HG02588 (cell line): ENCODE results near the gene PATJ.
"Not testable (repeated sequence)": the region's sequence is repeated elsewhere in the genome, so short reads cannot be mapped to it uniquely, and the experiment has no call there.

Experiments
- ATAC-seq: cut with Tn5 transposase; IDR thresholded peaks from one replicate; pipeline ENCODE4 v1.9.1; 2021; ENCODE audit warnings: mild to moderate bottlenecking, moderate library complexity; ENCODE audit not compliant: unreplicated experiment

Gene PATJ

DNA sequence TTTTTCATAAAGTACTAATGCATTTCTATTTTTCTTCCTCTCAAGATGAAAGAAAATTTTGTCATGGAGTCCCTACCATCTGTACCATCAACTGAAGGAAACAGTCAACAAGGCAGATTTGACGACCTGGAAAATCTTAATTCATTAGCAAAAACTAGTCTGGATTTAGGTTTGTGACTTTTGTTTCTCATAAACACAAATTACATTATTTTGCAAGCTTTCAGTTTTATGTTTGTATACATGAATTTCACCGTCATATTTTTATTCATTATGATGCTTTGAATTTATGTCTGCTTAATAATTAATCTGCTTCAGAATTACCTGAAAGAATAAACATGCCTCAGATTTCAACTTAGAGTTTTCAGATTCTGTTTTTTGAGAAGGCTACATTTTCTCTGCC lies 132.9 kb downstream of the PATJ start:
- no peak for ATAC-seq

DNA sequence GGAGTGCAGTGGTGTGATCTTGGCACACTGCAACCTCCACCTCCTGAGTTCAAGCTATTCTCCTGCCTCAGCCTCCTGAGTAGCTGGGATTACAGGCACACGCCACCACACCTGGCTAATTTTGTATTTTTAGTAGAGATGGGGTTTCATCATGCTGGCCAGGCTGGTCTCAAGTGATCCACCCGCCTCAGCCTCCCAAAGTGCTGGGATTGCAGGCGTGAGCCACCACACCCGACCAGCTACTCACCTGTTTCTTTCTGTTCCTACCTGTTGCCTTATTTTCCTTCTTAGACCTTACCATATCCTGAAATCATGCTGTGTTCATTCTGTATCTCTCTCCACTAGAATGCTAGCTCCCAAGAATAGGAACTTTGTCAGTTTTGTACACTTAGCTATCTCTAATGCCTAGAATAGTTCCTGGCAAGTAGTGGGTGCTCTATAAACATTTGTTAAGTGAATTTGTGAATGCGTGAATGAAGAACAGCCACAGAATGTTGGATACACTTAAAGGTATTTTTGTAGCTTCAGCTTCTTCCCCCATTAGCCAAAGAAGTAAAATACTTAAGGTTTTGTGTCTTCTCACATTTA lies 137.7 kb downstream of the PATJ start:
- not testable (repeated sequence) for ATAC-seq

DNA sequence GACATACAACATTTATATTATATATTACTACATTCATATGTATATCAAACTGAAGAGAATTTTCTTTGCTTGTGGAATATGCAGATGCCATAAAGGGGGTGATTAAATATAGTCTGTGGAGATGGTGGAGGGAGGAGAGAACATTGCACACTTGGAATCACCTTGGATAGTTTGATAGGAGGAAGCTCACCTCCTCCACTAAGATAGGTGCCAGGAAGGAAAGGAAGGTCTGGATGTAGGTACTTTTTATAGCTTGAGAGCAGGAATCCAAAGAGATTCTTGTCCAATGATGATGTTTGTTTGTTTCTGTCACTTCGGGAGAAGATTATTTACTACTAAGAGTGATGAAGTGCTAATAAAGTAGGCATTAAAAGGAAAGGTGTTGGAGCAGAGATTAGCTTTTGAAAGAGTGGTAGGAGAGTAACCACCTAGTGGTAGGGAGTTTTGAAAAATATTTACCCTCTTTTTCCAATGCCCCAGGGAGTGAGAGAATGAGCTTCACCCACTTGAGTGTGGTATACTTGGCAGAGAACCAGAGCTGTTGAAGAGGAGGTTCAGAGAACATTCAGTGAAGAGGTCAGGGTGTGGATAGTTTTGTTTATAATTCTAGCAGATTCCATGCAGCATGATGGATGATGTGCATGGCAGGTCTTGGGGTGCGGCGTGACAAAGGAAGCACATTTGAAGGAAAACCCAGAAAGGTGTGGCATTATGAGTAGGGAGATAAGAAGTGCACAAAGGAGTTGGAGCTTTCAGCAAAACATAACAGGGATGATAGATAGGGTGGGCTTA lies 145.0 kb downstream of the PATJ start:
- ATAC-seq = no peak

DNA sequence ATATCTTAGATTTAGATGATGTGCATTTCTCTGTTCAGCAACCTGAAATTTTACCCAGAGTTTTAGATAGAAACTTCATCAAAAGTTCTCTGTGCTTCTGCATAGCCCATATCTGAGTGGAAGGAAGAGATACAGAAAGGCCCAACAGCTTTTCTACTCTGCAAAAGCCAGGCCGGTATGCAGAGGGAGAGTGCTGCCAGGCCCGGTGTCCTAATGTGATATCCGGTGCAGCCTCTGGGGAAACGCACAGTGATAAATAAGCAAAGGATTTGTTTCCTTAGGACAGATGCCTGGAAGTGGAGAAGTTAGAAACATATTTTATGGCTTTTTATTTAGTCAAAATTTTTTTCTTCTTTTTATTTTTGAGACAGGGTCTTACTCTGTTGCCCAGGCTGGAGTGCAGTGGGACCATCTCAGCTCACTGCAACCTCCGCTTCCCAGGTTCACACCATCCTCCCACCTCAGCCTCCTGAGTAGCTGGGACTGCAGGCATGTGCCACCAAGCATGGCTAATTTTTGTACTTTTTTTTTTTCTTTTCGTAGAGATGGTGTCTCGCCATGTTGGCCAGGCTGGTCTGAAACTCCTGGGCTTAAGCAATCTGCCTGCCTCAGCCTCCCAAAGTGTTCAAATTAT lies 145.8 kb downstream of the PATJ start:
- ATAC-seq = no peak

DNA sequence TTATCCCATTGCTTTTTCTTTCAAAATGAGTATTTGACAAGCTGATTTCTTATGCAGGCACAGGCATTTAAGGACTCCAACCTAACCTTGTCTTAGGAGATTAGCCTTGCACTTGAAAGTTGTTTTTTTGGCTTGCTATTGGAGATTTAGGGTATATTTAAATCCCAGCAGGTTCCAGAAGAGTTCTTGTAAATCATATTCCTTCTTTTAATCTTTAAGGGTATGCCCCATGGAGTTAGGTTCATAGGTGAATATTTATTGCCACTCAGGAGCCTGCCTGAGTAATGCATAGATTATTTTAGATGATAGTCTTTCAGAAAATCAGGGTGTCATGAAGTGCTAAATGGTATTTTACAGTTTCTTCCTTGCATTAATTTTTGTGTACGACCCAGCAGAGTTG lies 146.5 kb downstream of the PATJ start:
- no peak for ATAC-seq

DNA sequence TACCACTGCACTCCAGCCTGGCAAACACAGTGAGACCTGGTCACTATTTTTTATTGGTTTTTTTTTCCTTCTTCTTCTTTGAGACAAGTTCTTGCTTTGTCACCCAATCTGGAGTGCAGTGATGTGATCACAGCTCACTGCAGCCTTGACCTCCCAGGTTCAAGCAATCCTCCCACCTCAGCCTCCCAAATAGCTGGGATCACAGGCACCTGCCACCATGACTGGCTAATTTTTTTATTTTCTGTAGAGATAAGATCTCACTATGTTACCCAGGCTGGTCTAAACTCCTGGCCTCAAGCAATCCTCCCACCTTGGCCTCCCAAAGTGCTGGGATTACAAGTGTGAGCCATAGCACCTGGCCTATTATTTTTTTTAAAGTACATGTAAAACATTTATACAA lies 148.2 kb downstream of the PATJ start:
- ATAC-seq = not testable (repeated sequence)

DNA sequence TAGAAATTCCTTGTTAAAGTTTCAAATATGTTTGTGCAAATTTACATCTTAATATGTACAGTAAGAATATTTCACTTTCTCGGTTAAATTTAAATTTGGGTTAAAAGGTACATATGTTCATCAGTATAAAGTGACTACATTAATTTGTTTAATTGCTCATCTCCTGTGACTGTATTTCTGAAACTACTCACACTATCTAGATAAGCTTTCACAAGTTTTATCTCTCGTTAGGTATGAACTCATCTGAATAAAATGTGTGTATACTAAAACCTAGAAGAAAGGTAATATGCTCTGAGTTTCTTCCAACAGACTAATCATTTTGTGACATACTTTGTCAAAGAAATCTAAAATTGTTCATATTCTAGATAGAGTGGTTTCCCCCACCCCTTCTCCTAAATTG lies 150.7 kb downstream of the PATJ start:
- no peak for ATAC-seq

DNA sequence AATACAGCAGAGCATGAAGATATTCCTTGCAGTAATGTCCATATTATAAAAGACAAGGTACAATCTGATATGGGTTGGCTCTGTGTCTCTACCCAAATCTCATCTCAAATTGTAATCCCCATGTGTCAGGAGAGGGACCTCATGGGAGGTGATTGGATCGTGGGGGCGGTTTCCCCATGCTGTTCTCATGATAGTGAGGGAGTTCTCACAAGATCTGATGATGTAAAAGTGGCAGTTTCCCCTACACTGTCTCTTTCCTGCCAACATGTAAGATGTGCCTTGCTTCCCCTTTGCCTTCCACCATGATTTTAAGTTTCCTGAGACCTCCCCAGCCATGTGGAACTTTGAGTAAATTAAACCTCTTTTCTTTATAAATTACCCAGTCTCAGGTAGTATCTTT lies 152.0 kb downstream of the PATJ start:
- ATAC-seq = not testable (repeated sequence)

DNA sequence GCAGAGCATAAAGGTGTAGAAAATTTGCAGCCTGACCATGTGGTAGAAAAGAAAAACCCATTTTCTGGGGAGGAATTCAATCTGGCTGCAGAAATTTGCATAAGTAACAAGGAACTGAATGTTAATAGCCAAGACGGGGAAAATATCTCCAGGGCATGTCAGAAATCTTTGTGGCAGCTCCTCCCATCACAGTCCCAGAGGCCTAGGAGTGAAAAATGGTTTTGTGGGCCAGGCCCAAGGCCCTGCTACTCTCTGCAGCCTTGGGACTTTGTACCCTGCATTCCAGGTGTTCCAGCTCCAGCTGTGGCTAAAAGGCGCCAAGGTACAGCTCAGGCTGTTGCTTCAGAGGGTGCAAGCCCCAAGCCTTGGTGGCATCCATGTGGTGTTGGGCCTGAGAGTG lies 152.9 kb downstream of the PATJ start:
- no peak for ATAC-seq

DNA sequence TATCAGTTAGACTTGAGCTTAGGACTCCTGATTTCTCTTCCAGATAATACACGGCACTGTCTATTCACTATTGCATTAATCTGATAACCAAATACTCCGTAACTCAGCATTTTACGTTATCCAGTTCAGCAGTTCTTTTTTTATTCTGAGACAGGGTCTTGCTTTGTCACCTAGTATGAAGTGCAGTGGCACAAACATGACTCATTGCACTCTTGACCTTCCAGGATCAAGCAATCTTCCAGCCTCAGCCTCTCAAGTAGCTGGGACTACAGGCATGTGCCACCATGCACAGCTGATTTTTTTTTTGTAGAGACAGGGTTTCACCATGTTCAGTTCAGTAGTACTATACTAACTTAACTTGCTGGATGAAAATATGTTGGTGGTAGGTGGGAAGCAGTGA lies 156.4 kb downstream of the PATJ start:
- ATAC-seq = no peak

DNA sequence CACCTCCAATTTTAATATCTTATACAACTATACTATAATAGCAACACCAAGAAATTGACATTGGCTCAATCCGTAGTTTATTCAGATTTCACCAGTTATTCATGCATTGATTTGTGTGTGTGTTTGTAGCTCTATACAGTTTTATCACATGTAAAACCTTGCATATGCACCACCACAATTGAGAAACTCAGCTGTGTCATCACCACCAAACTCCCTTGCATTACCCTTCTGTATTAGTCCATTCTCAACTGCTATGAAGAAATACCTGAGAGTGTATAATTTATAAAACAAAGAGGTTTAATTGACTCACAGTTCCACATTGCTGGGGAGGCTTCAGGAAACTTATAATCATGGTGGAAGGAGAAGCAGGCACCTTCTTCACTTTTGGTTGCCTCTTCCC lies 162.1 kb downstream of the PATJ start:
- ATAC-seq = no peak

DNA sequence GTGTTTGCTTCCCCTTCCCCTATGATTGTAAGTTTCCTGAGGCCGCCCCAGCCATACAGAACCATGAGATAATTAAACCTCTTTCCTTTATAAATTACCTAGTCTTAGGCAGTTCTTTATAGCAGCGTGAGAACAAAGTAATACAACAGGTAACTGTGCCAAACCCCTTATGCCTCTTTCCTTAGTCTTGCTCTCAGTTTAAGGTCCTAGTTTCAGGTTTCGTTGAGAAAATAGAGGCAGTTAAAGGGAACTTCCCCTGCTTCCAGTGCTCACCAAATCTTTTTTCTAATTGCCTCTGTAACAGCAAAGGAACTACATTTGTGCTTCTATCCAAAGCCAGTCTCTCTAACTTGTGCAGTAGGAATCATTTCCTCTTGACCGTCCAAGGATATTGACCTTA lies 164.8 kb downstream of the PATJ start:
- no peak for ATAC-seq

DNA sequence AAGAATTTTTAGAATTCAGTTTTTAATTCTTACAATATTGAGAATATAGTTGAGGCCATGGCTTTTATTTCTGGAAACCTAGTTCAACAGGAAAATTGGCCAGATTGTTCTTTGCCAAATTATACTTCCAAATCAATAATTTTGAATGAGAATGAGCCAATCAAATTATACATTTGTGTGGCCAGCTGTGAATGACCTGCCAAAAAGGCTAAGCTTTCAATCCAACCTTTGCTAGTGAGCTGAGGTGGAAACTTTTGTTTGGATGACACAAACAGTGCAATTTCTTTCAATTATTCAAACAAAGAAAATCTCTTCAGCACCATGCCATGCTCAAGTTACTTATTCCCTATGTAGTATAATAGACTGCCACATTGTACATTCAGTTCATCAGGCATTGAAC lies 167.8 kb downstream of the PATJ start:
- ATAC-seq = no peak

DNA sequence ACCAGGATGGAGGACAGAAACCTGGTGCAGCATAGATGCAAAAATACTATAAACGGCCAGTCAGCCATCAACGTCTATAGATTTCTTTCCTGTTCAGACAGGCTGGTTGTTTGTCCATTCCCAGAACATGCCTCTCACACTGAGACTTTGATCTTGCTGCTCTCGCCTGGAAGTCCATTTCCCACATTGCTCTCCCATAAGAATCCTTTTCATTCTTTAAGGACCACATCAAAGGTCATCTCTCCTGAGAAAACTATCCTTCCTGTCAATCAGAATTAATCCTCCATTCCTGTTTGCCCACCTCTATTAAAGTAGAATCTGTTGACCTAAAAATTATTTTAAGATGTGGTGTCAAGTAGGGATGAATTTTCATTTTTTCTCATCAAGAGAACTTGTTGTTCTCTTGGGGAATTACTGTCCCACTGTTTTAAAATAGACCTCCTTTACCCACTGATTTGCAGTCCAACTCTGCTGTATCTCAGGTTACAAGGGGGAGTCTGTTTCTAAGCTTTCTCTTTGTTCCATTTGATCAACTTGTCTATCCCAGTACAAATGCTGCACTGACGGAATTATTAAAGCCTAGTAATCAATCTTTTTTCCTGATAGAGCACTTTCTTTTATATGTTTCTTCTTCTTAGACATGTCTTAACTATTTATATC lies 172.7 kb downstream of the PATJ start:
- no peak for ATAC-seq

DNA sequence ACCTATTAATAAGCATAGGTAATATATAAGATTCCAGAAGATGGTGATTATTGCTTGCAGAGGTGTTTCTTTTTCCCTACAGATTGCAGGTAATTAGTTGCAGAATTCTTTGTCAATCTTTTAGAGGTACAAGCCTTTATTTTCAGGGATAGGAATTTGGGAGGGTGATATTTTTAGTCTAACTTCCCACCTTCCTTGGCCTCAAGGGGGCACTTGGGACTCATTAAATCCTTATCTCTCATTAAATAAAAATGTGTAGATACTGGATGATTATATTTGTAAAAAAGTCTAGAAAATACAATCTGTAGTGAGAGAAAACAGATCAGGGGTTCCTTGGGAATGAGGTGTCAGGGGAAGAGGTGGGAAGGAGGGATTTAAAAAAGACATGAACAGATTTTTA lies 179.2 kb downstream of the PATJ start:
- no peak for ATAC-seq

DNA sequence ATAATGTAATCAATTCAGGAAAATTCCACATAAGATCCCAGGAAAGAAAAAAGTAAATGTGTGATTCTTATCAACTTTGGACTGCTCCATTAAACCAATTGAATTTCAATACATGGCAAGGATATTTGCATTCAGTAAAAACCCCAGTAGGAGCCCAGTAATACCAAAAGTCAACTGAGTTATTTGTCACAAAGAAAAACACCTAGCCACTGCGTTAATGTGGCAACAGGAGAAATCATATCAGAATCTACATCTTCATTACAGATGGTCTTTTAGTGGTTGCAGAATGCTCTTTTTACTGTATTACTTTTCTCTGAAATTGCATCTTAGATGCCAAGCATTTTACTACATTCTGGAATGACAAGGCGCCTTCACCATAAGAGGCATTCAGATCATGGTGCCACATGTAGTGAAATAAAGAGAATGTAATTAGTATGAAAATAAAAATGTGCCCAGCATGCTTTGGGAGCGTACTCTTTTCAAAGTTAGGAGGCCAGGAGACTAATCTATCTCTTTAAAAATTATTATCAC lies 180.7 kb downstream of the PATJ start:
- ATAC-seq = no peak

DNA sequence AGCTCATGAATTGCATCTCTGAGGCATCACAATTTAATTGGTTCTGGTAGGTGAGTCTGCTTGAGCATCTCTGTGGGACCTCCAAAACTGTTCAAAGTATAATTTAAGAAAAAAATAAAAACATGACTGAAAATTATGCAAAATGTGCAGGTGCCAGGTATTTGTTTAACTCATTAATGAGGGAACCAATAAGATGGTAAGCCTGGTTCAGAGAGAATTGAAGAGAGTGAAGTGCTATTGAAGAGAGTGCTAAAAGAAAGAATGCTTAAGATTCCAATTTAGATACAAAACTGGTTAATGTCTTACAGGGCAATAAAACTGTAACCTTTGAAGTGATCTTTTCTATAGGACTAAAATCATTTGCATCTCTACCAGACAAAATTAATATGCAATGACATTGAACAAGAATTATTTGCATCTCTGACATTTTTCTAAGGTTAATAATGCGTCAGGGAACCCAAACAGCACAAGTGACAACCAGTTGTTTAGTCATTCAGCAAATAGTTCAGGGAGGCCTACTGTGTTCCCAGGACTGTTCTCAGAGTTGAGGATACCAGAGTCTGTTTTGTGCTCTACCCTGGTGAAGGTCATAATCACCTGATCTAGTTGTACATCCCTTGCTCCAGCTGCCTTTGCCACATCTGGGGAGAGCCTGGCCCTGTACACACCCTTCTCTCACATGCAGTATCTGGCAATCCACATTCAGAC lies 183.5 kb downstream of the PATJ start:
- ATAC-seq = no peak

DNA sequence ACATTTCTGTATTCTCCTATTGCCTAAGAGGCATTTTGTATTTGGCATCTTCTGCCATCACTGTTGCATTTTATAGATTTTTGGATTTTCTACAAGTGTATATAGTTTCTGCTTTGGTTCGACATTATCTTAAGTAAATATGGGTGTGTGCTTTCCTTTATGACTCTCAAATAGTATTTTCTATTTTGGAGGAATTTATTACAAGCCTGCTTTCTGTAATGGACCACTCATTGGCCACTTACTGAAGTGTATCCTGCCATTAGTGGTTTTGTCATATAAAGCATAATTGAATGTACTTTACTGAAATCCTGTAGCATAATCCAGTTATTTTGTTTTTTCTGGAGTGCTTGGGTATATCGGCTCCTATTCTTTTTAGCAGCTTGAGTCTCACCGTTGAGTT lies 184.3 kb downstream of the PATJ start:
- ATAC-seq = no peak

DNA sequence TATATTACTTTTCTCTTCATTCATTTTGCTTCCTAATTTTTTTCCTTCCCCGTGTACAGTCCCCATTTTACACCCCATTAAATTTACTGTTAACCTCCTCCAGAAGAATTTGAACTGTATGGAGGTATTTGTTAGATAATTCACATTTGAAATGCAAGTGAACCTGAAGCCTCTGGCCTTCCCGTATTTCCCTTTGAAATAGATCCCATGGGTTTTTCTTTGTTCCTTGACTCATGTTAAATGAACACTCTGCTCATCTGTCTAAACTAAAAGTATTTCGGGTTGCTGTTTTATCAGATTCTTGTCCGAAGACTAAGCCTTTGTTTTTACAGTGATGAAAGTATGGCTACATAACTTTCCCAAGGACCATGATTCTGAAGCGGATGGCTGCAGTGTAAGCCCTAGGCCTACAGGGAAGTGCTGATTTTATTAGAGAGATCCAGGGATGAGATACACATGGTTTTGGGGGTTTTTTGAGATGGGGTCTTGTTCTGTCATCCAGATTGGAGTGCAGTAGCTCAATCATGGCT lies 187.9 kb downstream of the PATJ start:
- ATAC-seq = no peak

DNA sequence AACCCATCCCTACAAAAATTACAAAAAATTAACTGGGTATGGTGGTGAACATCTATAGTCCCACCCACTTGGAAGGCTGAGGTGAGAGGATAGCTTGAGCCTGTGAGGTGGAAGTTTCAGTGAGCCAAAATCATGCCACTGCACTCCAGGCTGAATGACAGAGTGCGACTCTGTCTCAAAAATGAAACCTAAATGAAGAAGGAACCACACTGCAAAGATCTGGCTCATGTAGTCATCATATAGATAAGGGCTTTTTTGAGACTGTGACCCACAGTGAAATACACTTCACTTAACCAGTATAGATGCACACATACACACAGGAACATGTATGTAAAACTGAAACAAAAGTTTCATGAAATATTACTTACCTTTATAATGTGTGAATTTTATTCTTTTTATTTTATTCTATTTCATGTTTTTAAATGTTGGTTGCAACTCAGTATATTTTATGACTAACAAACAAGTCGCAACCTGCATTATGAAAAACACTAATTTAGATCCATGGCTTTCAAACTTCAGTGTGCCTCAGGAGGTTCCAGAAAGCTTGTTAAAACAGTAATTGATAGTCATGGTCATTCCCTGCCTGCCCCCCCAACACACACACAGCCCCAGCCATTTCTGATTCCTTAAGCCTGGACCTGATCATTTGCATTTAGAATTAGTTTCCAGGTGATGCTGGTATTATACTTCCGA lies 189.5 kb downstream of the PATJ start:
- ATAC-seq = no peak
